Measurements from ENCODE around the gene ZNF618.
A peak's percentile ranks its signal among the peaks of the same experiment; 100 is the strongest.

ZNF618 gene

DNA sequence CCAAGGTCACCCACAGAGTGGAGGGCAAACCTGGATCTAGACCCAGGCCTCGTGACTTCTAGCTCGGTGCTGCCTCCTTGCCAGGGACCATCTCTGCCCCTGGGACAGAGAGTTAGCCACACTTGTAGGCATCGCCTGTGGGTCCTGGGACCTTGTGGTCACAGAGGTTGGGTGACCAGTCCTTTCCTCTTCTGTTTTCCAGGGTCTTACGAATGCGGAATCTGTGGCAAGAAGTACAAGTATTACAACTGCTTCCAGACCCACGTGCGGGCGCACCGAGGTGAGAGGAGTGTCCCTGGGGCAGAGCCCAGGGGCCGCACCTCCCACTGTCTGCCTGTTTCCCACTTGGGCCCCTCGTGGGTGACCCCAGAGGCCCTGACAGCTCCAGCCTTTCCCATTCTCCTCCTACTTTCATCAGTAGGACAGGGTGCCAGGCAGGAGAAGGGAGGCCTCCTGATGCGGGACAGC, 125.7 kb downstream of the ZNF618 start:
- TF ChIP-seq, protein P1, sequence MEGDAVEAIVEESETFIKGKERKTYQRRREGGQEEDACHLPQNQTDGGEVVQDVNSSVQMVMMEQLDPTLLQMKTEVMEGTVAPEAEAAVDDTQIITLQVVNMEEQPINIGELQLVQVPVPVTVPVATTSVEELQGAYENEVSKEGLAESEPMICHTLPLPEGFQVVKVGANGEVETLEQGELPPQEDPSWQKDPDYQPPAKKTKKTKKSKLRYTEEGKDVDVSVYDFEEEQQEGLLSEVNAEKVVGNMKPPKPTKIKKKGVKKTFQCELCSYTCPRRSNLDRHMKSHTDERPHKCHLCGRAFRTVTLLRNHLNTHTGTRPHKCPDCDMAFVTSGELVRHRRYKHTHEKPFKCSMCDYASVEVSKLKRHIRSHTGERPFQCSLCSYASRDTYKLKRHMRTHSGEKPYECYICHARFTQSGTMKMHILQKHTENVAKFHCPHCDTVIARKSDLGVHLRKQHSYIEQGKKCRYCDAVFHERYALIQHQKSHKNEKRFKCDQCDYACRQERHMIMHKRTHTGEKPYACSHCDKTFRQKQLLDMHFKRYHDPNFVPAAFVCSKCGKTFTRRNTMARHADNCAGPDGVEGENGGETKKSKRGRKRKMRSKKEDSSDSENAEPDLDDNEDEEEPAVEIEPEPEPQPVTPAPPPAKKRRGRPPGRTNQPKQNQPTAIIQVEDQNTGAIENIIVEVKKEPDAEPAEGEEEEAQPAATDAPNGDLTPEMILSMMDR (IDR thresholded peaks at IDR 0.05), result no peak
- H3K27ac ChIP-seq, result peak overlapping the region; percentile 83 to 91
- H3K4me1 ChIP-seq, result peaks cover 0 to 67% (median 34%) of the 10 kb centered on the region in 4 donors
- no peaks in the 10 kb centered on the region for H3K27me3 ChIP-seq
- intact Hi-C loops (cut with DNase I; ENCODE audit: low total_unique reads), result no loop called here
- no peak overlapping the region for H3K4me3 ChIP-seq
- peaks cover 0 to 36% (median 6%) of the 10 kb centered on the region in 3 donors for H3K36me3 ChIP-seq
- DNase-seq, result peak in 1 of 2 donors; percentile 55
- H3K9me3 ChIP-seq, result no peaks in the 10 kb centered on the region

DNA sequence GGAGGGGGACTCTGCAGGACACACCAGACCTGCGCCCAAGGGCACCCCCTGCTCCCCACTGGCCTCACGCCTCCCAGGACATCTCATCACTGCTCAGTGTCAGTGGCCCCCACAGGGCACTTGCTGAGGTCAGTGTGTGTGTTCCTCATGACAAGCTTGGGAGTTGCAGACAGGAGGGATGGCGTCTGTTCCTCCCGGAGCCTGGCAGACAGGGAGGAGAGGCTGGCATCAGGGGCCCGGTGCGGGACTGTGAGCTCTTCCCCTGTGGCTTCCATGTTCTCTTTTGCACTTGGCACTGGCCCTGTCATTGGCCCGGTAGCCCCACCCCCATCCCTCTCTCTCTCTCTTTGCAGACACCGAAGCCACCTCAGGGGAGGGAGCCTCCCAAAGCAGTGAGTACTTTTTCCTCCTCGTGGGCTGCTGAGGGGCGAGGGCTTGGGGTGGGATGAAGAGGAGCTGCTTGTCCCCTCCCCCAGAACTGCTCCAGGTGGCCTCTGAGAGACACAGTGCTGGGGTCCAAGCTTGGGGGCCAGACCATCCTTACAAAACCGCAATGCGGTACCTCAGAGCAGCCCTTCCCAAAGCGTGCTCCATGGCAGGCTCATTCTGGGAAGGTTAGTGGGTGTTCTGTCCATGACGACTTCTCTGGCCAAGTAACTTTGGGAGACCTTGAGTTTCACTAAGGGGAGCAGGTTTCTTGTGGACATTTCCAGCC, 126.3 kb downstream of the ZNF618 start:
- Histone ChIP-seq H3K27me3 (no peaks in the 10 kb centered on the region), H3K27ac (peak overlapping the region; percentile 83 to 91), H3K36me3 (peaks cover 0 to 42% (median 6%) of the 10 kb centered on the region in 3 donors), H3K9me3 (no peaks in the 10 kb centered on the region), H3K4me3 (no peak overlapping the region), H3K4me1 (peaks cover 0 to 66% (median 34%) of the 10 kb centered on the region in 4 donors)
- intact Hi-C loops (cut with DNase I; ENCODE audit: low total_unique reads), result no loop called here
- DNase-seq, result peak in 1 of 2 donors; percentile 56
- TF ChIP-seq, protein P1 (IDR thresholded peaks at IDR 0.05), result no peak

- H3K4me1 ChIP-seq, result peaks cover 0 to 60% (median 34%) of the 10 kb centered on the region in 4 donors
- no peak overlapping the region for H3K4me3 ChIP-seq
- DNase-seq, result peak in 1 of 2 donors; percentile 60
- peaks cover 0 to 47% (median 10%) of the 10 kb centered on the region in 3 donors for H3K36me3 ChIP-seq
- intact Hi-C loops (cut with DNase I; ENCODE audit: low total_unique reads), result no loop called here
- no peaks in the 10 kb centered on the region for H3K27me3 ChIP-seq
- TF ChIP-seq, protein P1 (IDR thresholded peaks at IDR 0.05), result no peak
- H3K9me3 ChIP-seq, result no peaks in the 10 kb centered on the region
- H3K27ac ChIP-seq, result peak overlapping the region; percentile 83 to 91
Measured at GRCh38 chr9:114002986-114003350, 126.9 kb downstream of the ZNF618 start.

GRCh38 chr9:114003351-114003750, 127.2 kb downstream of the ZNF618 start:
- H3K4me3 ChIP-seq, result peak overlapping the region in 1 of 2 donors; percentile 28
- peaks cover 0 to 57% (median 34%) of the 10 kb centered on the region in 4 donors for H3K4me1 ChIP-seq
- no peak for DNase-seq
- H3K9me3 ChIP-seq, result no peaks in the 10 kb centered on the region
- H3K36me3 ChIP-seq, result peaks cover 0 to 51% (median 13%) of the 10 kb centered on the region in 3 donors
- intact Hi-C loops (cut with DNase I; ENCODE audit: low total_unique reads), result no loop called here
- TF ChIP-seq, protein P1 (IDR thresholded peaks at IDR 0.05), result no peak
- no peaks in the 10 kb centered on the region for H3K27me3 ChIP-seq
- H3K27ac ChIP-seq, result peak overlapping the region; percentile 83 to 91

DNA sequence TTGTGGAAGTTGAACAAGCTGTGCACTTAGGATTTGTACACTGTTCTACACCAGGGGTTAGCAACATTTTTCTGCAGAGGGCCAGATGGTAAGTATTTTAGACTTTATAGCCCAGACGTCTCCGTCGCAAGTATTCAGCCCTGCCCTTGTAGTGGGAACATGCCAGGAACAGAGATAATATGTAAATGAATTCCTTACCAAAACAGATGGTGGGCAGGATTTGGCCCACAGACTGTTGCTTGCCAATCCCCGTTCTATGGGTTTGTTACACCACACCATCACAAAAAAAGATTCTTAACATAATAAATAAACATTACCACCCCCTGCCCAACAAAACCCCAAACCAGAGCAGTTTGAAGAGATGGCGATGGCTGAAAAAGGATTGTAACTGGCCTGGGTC, 127.6 kb downstream of the ZNF618 start:
- intact Hi-C loops (cut with DNase I; ENCODE audit: low total_unique reads), result no loop called here
- Histone ChIP-seq H3K9me3 (no peaks in the 10 kb centered on the region), H3K27me3 (no peaks in the 10 kb centered on the region), H3K36me3 (peaks cover 0 to 55% (median 17%) of the 10 kb centered on the region in 3 donors), H3K27ac (peak overlapping the region; percentile 83 to 91), H3K4me1 (peaks cover 0 to 52% (median 32%) of the 10 kb centered on the region in 4 donors), H3K4me3 (peak overlapping the region; percentile 28 to 31)
- TF ChIP-seq, protein P1 (IDR thresholded peaks at IDR 0.05), result no peak
- DNase-seq, result peak in 1 of 2 donors; percentile 64

Data from tibial artery (tissue), 4 donors.